NCI-H69 (cell line): Measurements from ENCODE around the gene RCAN2.
A peak's percentile ranks its signal among the peaks of the same experiment; 100 is the strongest.

Experiments
- DNase-seq: peaks from one replicate; lab custom pipeline; 2025; lab: John Stamatoyannopoulos, UW

RCAN2 gene

DNA sequence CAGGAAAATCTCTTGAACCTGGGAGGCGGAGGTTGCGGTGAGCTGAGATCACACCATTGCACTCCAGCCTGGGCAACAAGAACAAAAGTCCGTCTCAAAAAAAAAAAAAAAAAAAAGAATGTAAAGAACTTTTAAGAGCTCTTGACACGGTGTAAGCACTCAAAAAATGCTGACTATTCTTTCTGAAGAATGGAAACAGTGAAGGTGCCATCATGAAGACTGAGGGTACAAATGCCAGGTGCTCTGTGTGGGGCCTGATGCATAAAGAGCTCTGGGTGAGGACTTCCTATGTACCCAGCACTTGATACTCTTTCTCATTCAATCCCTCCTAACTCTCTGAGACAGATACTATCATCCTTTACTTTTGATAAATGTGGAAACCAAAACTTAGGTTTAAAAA, 275.5 kb downstream of the RCAN2 start:
- no peak for DNase-seq

DNA sequence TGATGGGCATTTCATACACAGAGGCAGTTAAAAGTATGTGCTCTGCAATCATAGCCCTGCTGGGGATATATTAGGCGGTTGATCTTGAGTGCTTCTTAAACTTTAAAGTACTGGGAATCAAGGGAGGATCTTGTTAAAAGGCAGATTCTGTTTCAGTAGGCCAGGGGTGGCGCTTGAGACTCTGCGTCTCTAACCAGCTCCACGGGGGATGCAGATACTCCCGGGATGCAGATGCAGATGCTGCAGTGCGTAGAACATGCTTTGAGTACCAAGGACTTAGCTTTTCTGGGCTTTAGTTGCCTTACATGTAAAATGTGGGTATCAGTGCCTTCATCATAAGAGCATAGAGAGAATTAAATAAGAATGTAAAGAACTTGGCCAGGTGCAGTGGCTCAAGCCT, 276.0 kb downstream of the RCAN2 start:
- peak; percentile 27 for DNase-seq

GRCh38 chr6:46211917-46212316, 279.3 kb downstream of the RCAN2 start:
- DNase-seq: no peak

GRCh38 chr6:46210294-46210693, 281.0 kb downstream of the RCAN2 start:
- DNase-seq: no peak

GRCh38 chr6:46208303-46208702, 282.9 kb downstream of the RCAN2 start:
- no peak for DNase-seq

- DNase-seq: peak; percentile 44
Observed at GRCh38 chr6:46207174-46207573, 284.1 kb downstream of the RCAN2 start.

DNA sequence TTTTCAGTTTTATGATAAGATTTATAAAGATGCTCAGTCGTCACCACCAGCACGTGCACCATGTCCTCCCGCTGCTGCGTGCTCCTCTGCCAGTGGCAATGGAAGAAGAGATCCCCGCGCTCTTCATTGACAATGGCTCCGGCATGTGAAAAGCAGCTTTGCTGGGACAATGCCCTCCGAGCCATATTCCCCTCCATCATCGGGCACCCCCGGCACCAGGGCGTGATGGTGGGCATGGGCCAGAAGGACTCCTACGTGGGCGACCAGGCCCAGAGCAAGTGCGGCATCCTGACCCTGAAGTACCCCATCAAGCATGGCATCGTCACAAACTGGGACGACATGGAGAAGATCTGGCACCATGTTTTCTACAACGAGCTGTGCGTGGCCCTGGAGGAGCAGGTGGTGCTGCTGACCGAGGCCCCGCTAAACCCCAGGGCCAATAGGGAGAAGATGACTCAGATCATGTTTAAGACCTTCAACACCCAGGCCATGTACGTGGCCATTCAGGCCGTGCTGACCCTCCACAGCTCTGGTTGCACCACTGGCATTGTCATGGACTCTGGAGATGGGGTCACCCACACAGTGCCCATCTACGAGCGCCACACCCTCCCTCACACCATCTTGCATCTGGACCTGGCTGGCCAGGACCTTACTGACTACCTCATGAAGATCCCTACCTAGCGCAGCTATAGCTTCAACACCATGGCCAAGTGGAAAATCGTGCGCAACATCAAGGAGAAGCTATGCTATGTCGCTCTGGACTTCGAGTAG, 286.2 kb downstream of the RCAN2 start:
- no peak for DNase-seq

GRCh38 chr6:46203391-46204177, 287.7 kb downstream of the RCAN2 start:
- no peak for DNase-seq

- DNase-seq: peak; percentile 83
Observed at GRCh38 chr6:46201702-46202101, 289.5 kb downstream of the RCAN2 start.

DNA sequence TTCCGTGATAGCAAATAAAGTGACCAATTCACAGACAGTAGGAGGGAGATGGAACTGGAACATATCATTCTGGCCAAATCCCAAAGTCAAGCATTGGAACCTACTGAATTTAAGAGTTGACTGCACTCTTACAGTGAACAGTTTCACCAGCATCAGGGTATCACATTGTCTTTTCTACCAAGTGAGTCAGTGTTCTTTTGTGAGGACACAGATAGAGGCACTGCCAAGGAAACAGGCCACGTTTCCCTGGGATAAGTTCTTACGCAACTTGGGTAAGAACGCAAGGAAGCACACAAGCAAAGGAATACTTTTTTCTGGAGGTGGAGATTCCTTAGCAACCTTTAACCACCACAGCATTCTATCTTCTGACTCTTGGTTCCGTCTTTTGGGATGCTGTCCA, 291.9 kb downstream of the RCAN2 start:
- DNase-seq: no peak

GRCh38 chr6:46191961-46192360, 299.3 kb downstream of the RCAN2 start:
- DNase-seq: no peak

DNA sequence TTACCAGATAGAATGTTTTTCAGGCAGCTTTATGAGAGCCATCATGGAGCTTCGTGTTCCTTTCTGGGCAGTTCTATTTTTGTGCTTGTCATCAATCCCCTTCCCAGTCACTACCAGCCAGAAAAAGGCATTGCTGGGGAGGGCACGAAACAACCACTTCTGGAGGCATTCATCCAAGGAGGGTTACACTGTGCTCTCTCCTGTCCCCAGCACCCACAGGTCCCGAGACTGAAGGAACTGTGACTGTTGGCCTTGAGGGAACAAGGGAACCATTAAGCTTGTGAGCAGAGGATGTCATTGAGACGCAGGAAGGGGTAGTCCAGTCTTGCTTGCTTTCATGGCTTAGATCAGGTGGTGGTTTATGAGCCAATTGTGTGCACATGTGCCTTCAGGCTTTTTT, 300.4 kb downstream of the RCAN2 start:
- no peak for DNase-seq

DNA sequence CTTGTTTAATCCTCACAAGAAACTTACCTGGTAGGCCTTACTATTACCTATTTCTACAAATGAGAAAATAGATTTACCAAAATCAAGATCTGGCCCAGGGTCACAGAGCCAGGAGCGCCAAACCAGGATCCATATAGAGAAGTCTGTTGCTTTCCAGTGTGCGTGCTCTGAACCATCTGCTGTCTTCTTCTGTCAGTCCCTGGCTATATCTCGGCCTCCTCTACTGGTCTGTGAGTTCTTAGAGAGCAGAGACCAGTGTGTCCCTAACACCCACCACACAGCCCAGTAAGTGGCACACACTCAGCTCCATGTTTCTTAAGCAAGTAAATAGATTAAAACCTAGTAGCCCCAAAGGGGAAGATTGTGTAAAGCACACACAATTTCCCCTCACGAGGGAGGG, 301.5 kb downstream of the RCAN2 start:
- DNase-seq: no peak

DNA sequence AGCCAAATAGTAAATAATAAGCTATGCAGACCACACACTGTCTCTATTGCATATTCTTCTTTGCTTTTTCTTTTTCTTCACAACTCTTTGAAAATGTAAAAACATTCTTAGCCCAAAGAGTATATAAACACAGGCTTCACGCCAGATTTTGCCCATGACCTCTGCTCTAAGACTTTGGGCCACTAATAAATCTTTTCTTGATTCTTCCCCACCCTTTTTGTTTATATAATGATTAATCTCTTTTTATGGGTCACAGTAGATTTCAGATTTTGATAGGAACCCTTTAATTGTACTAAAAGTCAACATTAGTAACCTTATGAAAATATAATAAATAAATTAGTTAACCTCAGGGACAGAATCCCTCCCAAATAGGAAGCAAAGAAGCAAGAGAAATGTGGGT, 304.7 kb downstream of the RCAN2 start:
- no peak for DNase-seq

DNA sequence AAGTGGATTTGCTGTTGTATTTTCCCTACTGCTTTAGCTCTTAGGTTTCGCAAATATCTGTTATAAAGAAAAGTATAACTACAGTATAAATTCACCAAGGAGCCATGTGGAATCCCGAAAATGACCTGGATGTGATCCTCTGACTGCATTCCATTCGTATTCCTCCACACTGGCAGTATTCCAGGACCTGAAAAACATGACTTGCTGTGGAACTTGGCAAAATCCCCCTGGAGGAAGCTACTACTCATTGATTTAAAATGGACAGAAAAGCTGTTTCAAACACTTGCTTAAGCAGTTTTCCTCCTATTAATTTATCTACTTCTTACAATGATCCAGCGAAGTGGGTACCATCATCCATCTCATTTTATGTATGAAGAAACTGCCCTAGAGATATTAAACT, 307.1 kb downstream of the RCAN2 start:
- peak; percentile 5 for DNase-seq

- peak; percentile 75 for DNase-seq
Observed at GRCh38 chr6:46175976-46176375, 315.3 kb downstream of the RCAN2 start.

DNA sequence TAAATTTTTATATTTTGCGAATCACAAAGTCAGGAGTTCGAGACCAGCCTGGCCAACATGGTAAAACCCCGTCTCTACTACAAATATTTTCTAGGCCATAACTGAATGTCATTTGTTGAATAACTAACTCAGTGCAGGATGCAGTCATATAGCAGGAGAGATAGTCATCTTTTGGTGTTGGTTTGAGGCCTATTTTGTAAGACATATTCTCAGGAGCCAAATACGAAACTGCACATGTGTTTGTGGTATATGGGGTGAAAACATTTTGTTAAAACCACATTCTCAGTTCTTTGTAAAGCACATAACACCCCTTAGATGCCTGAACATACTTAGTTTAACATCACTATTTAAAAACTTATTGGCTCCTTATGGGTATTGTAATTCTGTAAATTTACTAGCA, 315.8 kb downstream of the RCAN2 start:
- DNase-seq: no peak

GRCh38 chr6:46174904-46175303, 316.3 kb downstream of the RCAN2 start:
- DNase-seq: no peak

GRCh38 chr6:46172176-46172575, 319.1 kb downstream of the RCAN2 start:
- DNase-seq: no peak
